COLO668 (cell line): ENCODE results near the gene ZNF761.

ENCODE experiments used
- DNase-seq: peaks from one replicate; lab custom pipeline; 2025; ENCODE audit not compliant: unreplicated experiment; lab: John Stamatoyannopoulos, UW

Gene ZNF761

DNA sequence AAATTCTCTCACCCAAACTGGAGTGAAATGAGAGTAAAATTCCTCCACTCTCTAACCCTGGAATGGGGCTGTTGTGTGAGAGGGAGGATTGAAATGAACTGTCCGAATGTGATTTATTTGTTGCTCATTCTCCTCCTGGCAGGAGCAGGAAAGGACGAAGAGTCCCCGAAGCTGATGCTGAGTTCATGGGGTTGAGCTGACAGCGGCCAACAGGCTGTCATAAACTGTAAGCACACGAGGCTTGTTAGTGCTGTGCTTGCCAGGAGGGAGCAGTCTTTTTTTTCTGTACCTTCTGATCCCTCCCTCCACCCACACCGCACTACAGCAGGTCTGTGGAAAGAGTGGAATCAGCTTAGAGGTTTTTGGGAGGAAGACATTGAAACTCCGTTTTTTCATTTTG is 73.1 kb downstream of the ZNF761 start:
- DNase-seq: no peak

DNA sequence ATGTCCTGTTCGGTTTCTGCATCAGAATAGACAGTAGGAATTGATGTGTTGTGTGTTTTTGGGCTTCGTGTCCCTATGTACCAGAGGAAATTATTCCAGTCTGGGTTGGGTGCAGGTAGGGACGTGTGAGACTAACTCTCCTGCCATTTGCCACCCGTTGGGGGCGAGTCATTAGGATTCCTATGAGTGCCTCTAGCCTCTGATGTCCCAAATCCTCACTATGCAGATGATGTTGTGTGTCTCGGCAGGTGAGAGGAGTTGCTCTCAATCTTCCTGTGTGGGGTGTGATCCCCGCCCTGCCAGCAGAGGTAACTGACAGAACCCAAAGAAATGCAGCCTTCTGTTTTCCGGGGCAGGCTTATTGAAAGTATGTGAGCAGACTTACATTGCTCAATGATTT is 74.9 kb downstream of the ZNF761 start:
- no peak for DNase-seq
